ENCODE data around the gene CINP. TPM values are rescaled to one million over a fixed set of nuclear protein-coding genes. Genes with fewer than 3 reads are reported as not detected.

CINP gene
- polyA plus RNA-seq, 1 experiment = 58.5 TPM

DNA sequence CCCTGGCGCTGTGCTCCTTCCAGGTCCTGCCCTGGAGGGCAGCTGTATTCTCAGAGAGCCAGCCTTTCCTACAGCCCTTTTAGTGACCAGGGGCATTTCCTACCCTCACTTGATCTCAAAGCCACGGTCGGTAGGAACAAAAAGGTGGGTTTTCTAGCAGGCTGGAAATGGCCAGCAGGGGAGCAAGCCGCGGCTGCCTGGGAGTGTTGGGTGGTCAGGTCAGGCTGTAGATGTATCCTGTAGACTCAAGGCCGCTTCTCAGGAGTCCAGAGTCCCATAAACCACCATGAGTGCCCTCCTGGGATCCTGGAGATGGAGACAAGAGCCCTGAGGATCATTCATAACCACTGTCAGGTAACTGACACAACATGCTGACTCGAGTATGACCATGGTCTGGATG is 18.6 kb downstream of the CINP start:
- no peak for TF ChIP-seq CTCF (IDR thresholded peaks at IDR 0.05; ENCODE audit: low read depth, low read length)
- CTCF ChIA-PET = interaction anchor here (1.2 kb wide), 1 partner anchor 8 kb away, joined by 3 read pairs; no protein-coding TSS in a partner anchor
- no peaks in the 10 kb centered on the region for H3K9me3 ChIP-seq (ENCODE audit: control insufficient read depth, insufficient read depth, low read length)
- POLR2A ChIA-PET = no interaction called here
- no peak overlapping the region for H3K4me3 ChIP-seq (ENCODE audit: low read depth, low read length)
- H3K27ac ChIP-seq (ENCODE audit: low read depth, low read length) = no peak overlapping the region
- H3K27me3 ChIP-seq (ENCODE audit: control insufficient read depth, insufficient read depth, low read length) = no peaks in the 10 kb centered on the region
- DNase-seq (ENCODE audit: low read depth, low spot score) = no peak

DNA sequence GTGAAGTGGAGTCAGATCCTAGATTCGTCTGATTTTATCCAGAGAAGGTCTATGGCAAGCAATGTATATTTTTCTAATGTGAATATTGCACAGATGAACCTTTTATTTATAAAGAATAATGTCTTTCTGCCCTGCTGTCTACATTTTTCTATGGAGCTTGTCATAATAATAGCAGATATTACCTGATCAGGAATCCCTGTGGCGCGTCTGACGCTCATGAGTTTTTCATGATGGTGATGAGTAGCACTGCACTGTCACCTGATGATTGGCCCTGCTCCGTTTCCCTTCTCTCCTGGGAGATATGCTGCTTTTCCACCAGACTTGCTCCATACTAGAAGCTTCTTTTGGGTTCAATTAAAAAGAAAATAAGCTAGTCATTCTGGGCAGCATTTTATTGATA is 20.5 kb downstream of the CINP start:
- no peak overlapping the region for H3K27ac ChIP-seq (ENCODE audit: low read depth, low read length)
- no peak for TF ChIP-seq CTCF (IDR thresholded peaks at IDR 0.05; ENCODE audit: low read depth, low read length)
- ChIA-PET CTCF (interaction anchor here (0.6 to 0.9 kb wide), 2 partner anchors 19 to 1561 kb away, joined by 3 to 6 read pairs; no protein-coding TSS in a partner anchor), POLR2A (no interaction called here)
- no peaks in the 10 kb centered on the region for H3K9me3 ChIP-seq (ENCODE audit: control insufficient read depth, insufficient read depth, low read length)
- no peak overlapping the region for H3K4me3 ChIP-seq (ENCODE audit: low read depth, low read length)
- H3K27me3 ChIP-seq (ENCODE audit: control insufficient read depth, insufficient read depth, low read length) = no peaks in the 10 kb centered on the region
- DNase-seq (ENCODE audit: low read depth, low spot score) = no peak

DNA sequence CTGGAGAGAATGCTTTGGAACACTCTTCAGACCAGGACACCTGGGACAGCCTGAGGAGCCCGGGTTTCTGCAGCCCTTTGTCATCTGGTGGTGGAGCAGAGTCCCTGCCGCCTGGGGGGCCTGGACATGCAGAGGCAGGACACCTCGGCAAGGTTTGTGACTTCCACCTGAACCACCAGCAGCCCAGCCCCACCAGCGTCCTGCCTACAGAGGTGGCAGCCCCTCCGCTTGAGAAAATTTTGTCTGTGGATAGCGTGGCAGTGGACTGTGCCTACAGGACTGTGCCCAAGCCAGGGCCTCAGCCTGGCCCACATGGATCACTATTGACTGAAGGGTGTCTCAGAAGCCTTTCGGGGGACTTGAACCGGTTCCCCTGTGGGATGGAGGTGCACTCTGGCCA is 21.1 kb downstream of the CINP start:
- no peaks in the 10 kb centered on the region for H3K27me3 ChIP-seq (ENCODE audit: control insufficient read depth, insufficient read depth, low read length)
- TF ChIP-seq CTCF (IDR thresholded peaks at IDR 0.05; ENCODE audit: low read depth, low read length) = no peak
- POLR2A ChIA-PET = no interaction called here
- CTCF ChIA-PET = interaction anchor here (0.9 kb wide), 1 partner anchor 19 kb away, joined by 3 read pairs; no protein-coding TSS in a partner anchor
- H3K4me3 ChIP-seq (ENCODE audit: low read depth, low read length) = no peak overlapping the region
- H3K9me3 ChIP-seq (ENCODE audit: control insufficient read depth, insufficient read depth, low read length) = no peaks in the 10 kb centered on the region
- H3K27ac ChIP-seq (ENCODE audit: low read depth, low read length) = no peak overlapping the region
- no peak for DNase-seq (ENCODE audit: low read depth, low spot score)

DNA sequence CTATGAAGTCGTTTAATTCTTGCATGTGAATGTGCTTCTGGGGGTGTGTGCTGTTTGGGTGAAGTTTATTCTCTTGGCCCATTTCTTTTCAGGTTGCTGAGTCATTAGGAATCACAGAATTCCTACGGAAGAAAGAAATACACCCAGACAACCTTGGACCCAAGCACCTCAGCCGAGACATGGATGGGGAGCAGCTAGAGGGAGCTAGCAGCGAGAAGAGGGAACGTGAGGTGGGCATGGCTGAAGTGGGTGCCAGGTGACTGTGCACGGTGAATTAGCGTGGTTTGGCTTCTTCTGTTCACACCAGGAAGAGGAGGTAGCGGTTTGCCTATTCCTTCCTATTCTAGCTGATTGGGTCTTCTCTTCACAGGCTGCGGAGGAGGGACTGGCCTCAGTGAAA is 24.0 kb downstream of the CINP start:
- Histone ChIP-seq H3K9me3 (ENCODE audit: control insufficient read depth, insufficient read depth, low read length) (no peaks in the 10 kb centered on the region), H3K27me3 (ENCODE audit: control insufficient read depth, insufficient read depth, low read length) (no peaks in the 10 kb centered on the region), H3K4me3 (ENCODE audit: low read depth, low read length) (no peak overlapping the region), H3K27ac (ENCODE audit: low read depth, low read length) (no peak overlapping the region)
- DNase-seq (ENCODE audit: low read depth, low spot score) = no peak
- ChIA-PET POLR2A (no interaction called here), CTCF (no interaction called here)
- TF ChIP-seq CTCF (IDR thresholded peaks at IDR 0.05; ENCODE audit: low read depth, low read length) = no peak

DNA sequence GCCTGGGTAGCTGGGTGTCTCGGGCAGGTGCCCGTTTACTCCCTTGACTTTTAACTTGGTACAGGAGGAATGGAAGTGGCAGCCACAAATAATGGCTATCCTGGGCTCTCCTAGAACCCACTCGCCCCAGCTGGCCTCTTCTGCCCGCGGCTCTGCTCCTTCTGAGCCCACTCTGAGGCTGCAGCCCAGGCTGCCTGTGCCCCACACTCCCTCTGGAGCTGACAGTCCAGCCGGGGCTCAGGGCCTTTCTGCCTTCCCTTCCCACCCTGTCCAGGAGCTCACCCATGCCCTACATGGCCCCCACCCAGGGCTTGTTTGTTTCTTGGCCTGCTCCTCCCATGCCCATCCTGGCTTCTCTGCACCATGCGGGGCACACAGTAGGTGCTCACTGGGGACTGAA is 27.5 kb downstream of the CINP start:
- CTCF ChIA-PET = interaction anchor here (1.4 kb wide), 1 partner anchor 13 kb away, joined by 5 read pairs; no protein-coding TSS in a partner anchor
- DNase-seq (ENCODE audit: low read depth, low spot score) = no peak
- POLR2A ChIA-PET = no interaction called here

More for the DNA sequence above, 27.5 kb downstream of the CINP start:
- Histone ChIP-seq H3K27ac (ENCODE audit: low read depth, low read length) (no peak overlapping the region), H3K27me3 (ENCODE audit: control insufficient read depth, insufficient read depth, low read length) (no peaks in the 10 kb centered on the region), H3K4me3 (ENCODE audit: low read depth, low read length) (no peak overlapping the region), H3K9me3 (ENCODE audit: control insufficient read depth, insufficient read depth, low read length) (no peaks in the 10 kb centered on the region)
- TF ChIP-seq CTCF (IDR thresholded peaks at IDR 0.05; ENCODE audit: low read depth, low read length) = no peak

Measured in AG04450 (cell line).